ENCODE results near the gene MTCH2. TPM values are rescaled to one million over a fixed set of nuclear protein-coding genes. Genes with fewer than 3 reads are reported as not detected.
A peak's percentile ranks its signal among the peaks of the same experiment; 100 is the strongest.
"Not testable (repeated sequence)": the region's sequence is repeated elsewhere in the genome, so short reads cannot be mapped to it uniquely, and the experiment has no call there.

Gene MTCH2
- total RNA-seq, 1 donor from 2014 or later: 110 TPM

- DNase-seq (ENCODE audit: low spot score): not testable (repeated sequence)
Measured at GRCh38 chr11:47640506-47640905, 1.9 kb downstream of the MTCH2 start.

GRCh38 chr11:47636331-47636730 lies 6.0 kb downstream of the MTCH2 start:
- DNase-seq (ENCODE audit: low spot score): not testable (repeated sequence)

DNA sequence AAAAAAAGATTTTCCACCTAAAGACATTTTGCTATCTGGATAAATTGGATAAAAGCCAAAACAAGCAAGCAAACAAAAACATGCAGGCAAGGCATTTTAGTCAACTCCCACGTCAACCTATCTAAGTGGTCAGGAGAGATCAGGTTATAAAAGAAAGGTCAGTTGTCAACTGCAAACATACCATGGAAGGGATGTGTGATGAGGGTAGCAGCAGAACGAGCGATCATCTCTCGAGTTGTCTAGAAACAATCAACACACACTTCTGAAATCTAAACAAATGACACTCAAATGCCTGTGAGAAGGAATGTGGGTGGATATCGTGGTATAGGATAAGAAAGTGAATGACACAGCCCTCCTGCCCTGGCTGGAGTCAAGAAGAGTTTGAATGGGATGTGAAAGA lies 10.9 kb downstream of the MTCH2 start:
- DNase-seq (ENCODE audit: low spot score): no peak

DNA sequence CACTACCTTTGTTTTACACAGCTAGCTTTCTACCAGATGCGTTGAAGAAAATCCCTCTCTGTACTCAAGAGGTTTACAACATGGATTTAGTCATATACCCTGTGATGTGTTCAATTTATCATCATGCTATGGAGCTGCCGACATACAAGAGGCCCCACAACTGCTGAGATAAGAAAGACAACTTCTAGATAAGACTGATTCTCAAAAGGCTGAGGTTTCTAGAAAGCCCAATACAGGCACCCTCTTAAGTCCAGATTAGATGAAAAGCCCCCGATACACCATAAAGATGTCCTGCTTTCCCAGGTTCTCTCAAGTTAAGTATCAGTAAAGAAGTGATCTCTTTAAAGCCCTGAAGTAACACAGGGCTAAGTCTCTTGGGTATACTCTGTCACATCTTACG lies 14.3 kb downstream of the MTCH2 start:
- DNase-seq (ENCODE audit: low spot score): no peak

DNA sequence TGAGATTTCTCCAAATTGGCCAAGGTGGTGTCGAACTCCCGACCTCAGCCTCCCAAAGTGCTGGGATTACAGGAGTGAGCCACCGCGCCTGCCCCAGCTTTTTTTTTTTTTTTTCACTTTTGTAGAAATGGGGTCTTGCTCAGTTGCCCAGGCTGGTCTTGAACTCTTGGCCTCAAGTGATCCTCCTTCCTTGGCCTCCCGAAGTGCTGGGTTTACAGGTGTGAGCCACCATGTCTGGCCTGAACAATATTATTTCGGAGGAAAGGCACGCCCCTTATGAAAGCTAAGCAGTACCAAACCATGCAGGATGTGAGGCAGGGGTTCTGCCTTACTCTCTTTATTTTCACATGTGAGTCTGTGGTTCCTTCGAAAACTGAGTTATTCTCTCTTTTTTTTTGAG lies 16.1 kb downstream of the MTCH2 start:
- no peak for DNase-seq (ENCODE audit: low spot score)

- no peak for DNase-seq (ENCODE audit: low spot score)
Measured at GRCh38 chr11:47620836-47621378, 21.5 kb downstream of the MTCH2 start.

DNA sequence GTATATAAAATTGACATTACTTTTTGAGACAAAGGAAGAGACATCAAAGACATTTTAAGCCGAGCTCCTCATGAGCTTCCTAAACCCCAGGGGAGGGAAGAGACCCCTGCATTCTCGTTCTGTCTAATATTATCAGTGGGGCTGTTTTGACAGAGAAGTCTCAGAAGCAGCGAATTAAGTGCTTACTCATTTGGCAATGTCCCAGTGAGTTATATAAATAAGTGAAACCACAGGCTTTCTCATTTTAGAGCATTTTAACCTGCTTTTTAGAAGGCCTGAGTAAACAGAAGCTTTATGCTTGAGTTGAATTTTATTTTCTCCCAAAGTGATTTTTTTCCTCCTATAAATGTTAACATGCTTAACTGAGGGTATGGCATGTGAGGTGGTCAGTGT lies 24.9 kb downstream of the MTCH2 start:
- no peak for DNase-seq (ENCODE audit: low spot score)

GRCh38 chr11:47616726-47617416 lies 25.5 kb downstream of the MTCH2 start:
- peak; percentile 65 for DNase-seq (ENCODE audit: low spot score)

- DNase-seq (ENCODE audit: low spot score): no peak
Measured at GRCh38 chr11:47615249-47615648, 27.1 kb downstream of the MTCH2 start.

DNA sequence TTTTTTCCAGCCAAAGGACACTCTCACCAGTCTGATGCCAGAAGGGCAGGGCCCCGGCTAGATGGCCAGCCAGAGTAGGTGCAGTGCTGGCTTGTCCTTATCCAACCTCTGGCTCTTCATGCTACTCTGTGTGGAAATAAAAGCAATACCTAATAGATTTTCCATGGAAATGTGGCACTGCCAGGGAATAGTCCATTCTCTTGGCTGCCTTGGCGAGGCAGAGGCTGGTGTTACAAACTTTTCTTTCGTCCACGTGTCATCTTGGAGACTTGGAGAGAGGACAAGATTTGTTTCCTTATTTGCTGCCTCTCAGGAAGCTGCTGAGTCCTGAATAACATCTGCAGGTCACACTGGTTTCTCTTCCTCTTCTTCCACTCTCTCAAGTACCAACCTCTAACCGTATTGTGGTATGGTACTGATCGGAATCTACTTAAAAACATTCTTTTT lies 31.0 kb downstream of the MTCH2 start:
- DNase-seq (ENCODE audit: low spot score): peak; percentile 26

DNA sequence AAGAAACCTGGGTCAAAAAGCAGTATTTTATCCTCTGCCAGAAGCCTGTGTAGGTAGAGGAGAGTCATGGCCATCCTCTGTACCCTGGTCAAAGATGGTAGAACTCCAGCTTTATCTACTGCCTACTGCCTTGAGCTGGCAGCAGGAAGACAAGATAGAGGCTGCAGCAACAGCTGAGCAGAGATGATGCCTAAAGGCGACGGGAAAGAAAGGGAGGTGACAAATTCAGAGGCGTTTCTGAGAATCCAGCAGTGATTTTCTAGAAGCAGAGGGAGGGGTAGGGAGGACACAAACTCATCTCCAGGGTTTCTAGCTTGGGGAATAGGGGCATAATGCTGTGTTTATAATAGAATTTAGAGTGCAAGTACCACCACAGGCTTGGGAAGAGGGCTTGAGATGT lies 32.7 kb downstream of the MTCH2 start:
- no peak for DNase-seq (ENCODE audit: low spot score)

GRCh38 chr11:47607380-47607779 lies 35.0 kb downstream of the MTCH2 start:
- DNase-seq (ENCODE audit: low spot score): peak; percentile 89

DNA sequence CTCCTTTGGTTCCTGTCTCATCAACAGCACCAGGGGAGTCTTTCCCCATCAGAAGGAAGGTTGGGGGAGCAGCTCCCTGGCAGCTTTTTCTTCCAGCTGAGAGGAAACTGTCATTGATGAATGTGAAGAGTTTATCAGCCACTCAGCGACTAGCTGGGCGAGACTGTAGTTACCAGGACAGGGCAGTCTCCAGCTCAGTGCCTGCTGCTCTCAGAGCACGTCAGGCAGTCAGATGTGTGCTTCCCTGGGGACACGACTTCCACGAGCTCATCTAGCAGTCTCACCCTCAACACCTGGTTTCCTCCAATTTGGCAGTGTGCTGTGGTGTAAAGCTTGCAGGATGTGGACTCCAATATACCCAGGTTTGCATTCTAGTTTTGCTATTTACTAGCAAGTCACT lies 35.6 kb downstream of the MTCH2 start:
- DNase-seq (ENCODE audit: low spot score): peak; percentile 18

GRCh38 chr11:47605921-47606320 lies 36.4 kb downstream of the MTCH2 start:
- no peak for DNase-seq (ENCODE audit: low spot score)

- DNase-seq (ENCODE audit: low spot score): no peak
Measured at GRCh38 chr11:47603295-47603694, 39.1 kb downstream of the MTCH2 start.

- DNase-seq (ENCODE audit: low spot score): no peak
Measured at GRCh38 chr11:47599902-47600301, 42.5 kb downstream of the MTCH2 start.

DNA sequence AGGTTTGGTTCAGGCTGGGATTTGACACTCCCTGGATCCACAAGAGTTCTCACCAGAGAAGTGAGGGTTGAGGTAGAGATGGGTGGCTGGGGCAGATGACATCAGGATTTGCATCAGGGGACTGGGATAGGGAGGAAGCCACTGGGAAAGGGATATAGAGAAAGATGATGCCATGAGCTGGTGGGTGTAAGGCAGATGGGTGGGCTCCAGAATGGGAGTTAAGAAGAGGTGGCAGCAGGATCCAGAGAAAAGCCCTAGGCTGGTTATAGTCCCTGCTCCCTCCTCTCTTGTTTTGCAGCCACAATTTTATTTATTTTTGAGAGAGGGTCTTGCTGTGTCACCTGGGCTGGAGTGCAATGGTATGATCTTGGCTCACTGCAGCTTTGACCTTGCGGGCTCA lies 46.4 kb downstream of the MTCH2 start:
- DNase-seq (ENCODE audit: low spot score): no peak

DNA sequence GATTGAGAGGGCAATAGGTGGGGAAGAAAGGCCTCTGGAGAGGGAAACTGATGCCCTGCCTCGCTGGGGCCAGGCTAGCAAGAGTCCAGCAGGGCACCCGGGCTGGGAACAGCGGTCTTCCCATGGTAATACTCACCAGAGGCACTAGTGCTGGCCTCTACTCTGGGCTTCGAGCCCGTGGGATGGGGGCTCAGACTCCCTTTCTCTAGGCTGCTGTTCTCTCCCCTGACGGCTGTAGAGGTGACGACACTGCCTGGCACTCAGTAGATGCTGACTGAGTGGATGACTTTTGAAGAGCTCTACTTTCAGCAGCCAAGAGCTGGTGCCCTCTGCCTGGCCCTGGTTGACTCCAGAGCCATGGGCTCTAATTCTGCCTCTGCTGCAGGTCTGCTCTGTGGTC lies 47.3 kb downstream of the MTCH2 start:
- no peak for DNase-seq (ENCODE audit: low spot score)

DNA sequence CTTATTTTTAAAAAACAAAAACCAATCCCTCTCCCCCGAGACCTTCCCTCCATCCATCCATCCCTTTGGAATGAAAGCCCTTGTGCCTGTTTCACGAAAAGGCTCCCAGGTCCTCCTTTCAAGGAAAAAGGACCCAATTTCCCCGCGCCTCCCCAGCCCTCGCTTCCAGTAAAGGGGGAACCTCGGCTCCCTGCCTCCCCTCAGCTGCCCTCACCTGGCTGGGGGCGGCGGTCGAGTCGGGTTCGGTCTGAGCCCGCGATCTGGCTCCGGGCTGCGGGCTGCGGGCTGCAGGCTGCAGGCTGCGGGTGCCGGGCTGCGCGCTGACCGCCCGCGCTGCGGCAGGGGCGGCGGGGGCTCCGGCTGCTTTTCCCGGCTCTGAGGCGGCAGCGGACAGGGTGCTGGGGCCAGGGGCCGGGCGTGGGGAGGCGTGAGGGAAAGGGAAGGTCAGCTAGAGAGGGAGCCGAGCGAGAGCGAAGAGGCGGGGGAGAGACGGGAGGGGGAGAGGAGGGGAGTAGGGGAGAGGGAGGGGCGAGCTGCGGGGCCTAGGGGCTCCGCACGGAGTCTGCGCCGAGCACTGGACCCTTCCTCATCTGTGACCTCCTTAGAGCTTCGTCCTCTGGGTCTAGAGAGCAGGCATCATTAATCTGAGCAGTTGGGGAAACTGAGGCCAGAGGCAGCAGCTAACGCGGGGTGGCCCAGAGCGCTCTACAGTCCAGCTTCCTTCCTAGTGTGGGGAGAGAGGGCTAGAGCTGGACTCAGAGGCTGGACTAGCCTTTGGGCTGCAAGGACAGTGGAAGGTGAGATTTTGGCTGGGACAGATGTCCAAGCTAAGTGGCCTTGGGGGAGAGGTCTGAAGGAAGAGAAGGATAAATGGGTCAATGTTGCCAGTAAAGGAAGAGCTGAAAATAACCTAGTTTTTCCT lies 48.2 kb downstream of the MTCH2 start, which contains the start of gene C1QTNF4:
Gene C1QTNF4, minus strand, starts transcription at position 478 of the 922 bp plus-strand sequence. CDS start 3,601 bp downstream, outside the sequence.
- DNase-seq (ENCODE audit: low spot score): no peak

- no peak for DNase-seq (ENCODE audit: low spot score)
Measured at GRCh38 chr11:47593492-47593933, 48.8 kb downstream of the MTCH2 start.

DNA sequence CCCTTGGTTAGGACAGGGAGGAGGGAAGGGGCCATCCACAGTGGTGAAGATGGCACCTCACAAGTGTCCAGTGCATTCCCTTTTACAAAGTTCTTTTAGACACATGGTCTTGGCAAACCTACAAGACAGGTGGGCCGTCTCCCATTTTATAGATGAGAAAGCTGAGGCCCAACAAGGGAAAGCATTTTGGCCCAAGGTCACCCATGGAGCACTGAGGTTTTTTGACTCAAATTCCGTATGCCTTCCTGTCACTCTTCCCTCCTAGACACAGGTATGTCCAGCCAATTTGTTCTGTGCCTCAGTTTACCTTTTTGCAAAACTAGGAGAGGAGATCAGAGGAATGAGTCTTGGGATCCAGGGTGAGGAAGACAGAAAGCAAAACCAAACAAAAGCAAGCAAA lies 49.4 kb downstream of the MTCH2 start:
- DNase-seq (ENCODE audit: low spot score): no peak

DNA sequence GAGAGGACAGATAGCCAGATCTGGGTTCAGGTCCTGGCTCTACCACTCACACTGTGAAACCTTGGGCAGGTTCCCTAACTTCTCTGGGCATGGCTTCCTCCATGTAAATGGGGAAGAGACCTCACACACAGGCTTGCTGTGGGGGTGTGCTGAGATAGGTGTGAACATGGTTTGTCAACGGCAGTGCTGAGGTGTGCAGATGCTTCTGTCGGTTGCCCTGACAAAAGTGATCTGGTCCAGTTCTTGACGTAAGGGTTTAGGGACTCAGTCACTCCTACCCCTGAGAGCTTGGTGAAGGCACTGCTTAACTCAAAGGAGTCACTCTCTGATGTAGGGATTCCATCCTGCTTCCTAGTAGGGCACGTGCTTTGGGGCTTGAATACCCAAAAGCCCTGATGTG lies 50.1 kb downstream of the MTCH2 start:
- no peak for DNase-seq (ENCODE audit: low spot score)
